HepG2 (cell line): Measurements from ENCODE around the gene PRRT2. TPM values are rescaled to one million over a fixed set of nuclear protein-coding genes. Genes with fewer than 3 reads are reported as not detected.
A peak's percentile ranks its signal among the peaks of the same experiment; 100 is the strongest.

Source experiments
- BRCA1 ChIP-seq: sonication (generic); formaldehyde crosslinking; IDR thresholded peaks from 2 replicates; pipeline ENCODE4 v1.4.0; 2020; ENCODE audit warnings: missing genetic modification reagents
- CREB1 ChIP-seq, 2 experiments: fragments of 450-650 bp in 1 of 2; IDR thresholded peaks; 2 replicates each; pipeline ENCODE4 v1.6.1; 2016 to 2017; ENCODE audit warnings: control low read depth in 1 of 2, mild to moderate bottlenecking in 1 of 2, missing compliant biosample characterization in 1 of 2, missing genetic modification characterization in 1 of 2
- FOXK2 ChIP-seq: fragments of 450-650 bp; IDR thresholded peaks from 2 replicates; pipeline ENCODE4 v1.6.1; 2016
- HOXD1 ChIP-seq: sonication (generic); formaldehyde crosslinking; IDR thresholded peaks from 2 replicates; pipeline ENCODE4 v1.5.0; 2020; ENCODE audit warnings: missing genetic modification reagents
- JUND ChIP-seq: sonication (generic); formaldehyde crosslinking; IDR thresholded peaks from 2 replicates; pipeline ENCODE4 v1.8.0; 2022; ENCODE audit warnings: mild to moderate bottlenecking, missing genetic modification reagents
- KDM3A ChIP-seq: IDR thresholded peaks from 2 replicates; pipeline ENCODE4 v1.6.1; 2018; ENCODE audit warnings: low read depth, missing compliant biosample characterization
- MBD4 ChIP-seq: IDR thresholded peaks from 2 replicates; pipeline ENCODE4 v1.6.1; 2012; ENCODE audit warnings: low read length, inconsistent platforms, borderline replicate concordance
- MED13 ChIP-seq: sonication (generic); formaldehyde crosslinking; IDR thresholded peaks from 2 replicates; pipeline ENCODE4 v1.5.0; 2020; ENCODE audit warnings: missing genetic modification reagents
- SIN3B ChIP-seq: fragments of 150-350 bp; IDR thresholded peaks from 2 replicates; pipeline ENCODE4 v1.6.1; 2014; ENCODE audit warnings: low read length
- SP140L ChIP-seq: sonication (generic); formaldehyde crosslinking; IDR thresholded peaks from 2 replicates; pipeline ENCODE4 v1.4.0; 2020; ENCODE audit warnings: missing genetic modification reagents, borderline replicate concordance
- XBP1 ChIP-seq: sonication (generic); formaldehyde crosslinking; IDR thresholded peaks from 2 replicates; pipeline ENCODE4 v1.5.0; 2020; ENCODE audit warnings: missing genetic modification reagents
- ZFP36L2 ChIP-seq: sonication (generic); formaldehyde crosslinking; IDR thresholded peaks from 2 replicates; pipeline ENCODE4 v1.4.0; 2020; ENCODE audit warnings: missing genetic modification reagents
- ZMYM3 ChIP-seq: sonication (generic); formaldehyde crosslinking; IDR thresholded peaks from 2 replicates; pipeline ENCODE4 v1.5.1; 2020; ENCODE audit warnings: mild to moderate bottlenecking, missing genetic modification reagents
- ZNF333 ChIP-seq: sonication (generic); formaldehyde crosslinking; IDR thresholded peaks from 2 replicates; pipeline ENCODE4 v1.4.0; 2020; ENCODE audit warnings: mild to moderate bottlenecking, missing genetic modification reagents, borderline replicate concordance
- ZNF441 ChIP-seq: sonication (generic); formaldehyde crosslinking; IDR thresholded peaks from 2 replicates; pipeline ENCODE4 v1.7.0; 2021; ENCODE audit warnings: missing genetic modification reagents, borderline replicate concordance
- ZNF451 ChIP-seq: sonication (generic); formaldehyde crosslinking; IDR thresholded peaks from 2 replicates; pipeline ENCODE4 v1.5.0; 2020; ENCODE audit warnings: mild to moderate bottlenecking, missing genetic modification reagents
- ZNF569 ChIP-seq: sonication (generic); formaldehyde crosslinking; IDR thresholded peaks from 2 replicates; pipeline ENCODE4 v1.5.0; 2020; ENCODE audit warnings: mild to moderate bottlenecking, missing genetic modification reagents, moderate library complexity, borderline replicate concordance
- ZNF605 ChIP-seq: sonication (generic); formaldehyde crosslinking; IDR thresholded peaks from 2 replicates; pipeline ENCODE4 v1.8.0; 2022; ENCODE audit warnings: mild to moderate bottlenecking, missing genetic modification reagents
- ZNF644 ChIP-seq: IDR thresholded peaks from 2 replicates; pipeline ENCODE4 v1.6.1; 2016; ENCODE audit warnings: low read depth
- ZNF652 ChIP-seq: IDR thresholded peaks from 2 replicates; pipeline ENCODE4 v1.6.1; 2016; ENCODE audit warnings: low read depth, borderline replicate concordance
- ZSCAN30 ChIP-seq: sonication (generic); formaldehyde crosslinking; IDR thresholded peaks from 2 replicates; pipeline ENCODE4 v1.5.0; 2020; ENCODE audit warnings: mild to moderate bottlenecking, missing genetic modification reagents
- polyA plus RNA-seq, 8 experiments: library from polyadenylated mRNA; depleted of rRNA in 3 of 8; stranded (reverse) in 7 of 8; unstranded in 1 of 8; fragments of >200 nt; fragmentation: Illumina TruSeq in 4 of 8; extraction: Trizol in 4 of 8; gene quantifications; 2 replicates each; pipeline versions ENCODE4 v1.2.1 to v1.2.3, GENCODE V29; 2011 to 2016; ENCODE audit warnings: low read depth in 4 of 8, missing spikeins in 1 of 8, mixed read lengths in 1 of 8; ENCODE audit not compliant: insufficient read depth in 1 of 8
- total RNA-seq, 5 experiments: library from RNA; depleted of rRNA; stranded (reverse); fragments of >200 nt; fragmentation: Illumina TruSeq; extraction: Trizol; gene quantifications; 2 replicates each; pipeline ENCODE4 v1.2.3, GENCODE V29; 2016; ENCODE audit warnings: low read depth in 1 of 5
- TF ChIP-seq, protein P1 (sequence below): sonication (generic); formaldehyde crosslinking; IDR thresholded peaks from 2 replicates; pipeline ENCODE4 v1.5.0; 2020; ENCODE audit warnings: mild to moderate bottlenecking, missing genetic modification reagents, moderate library complexity
- TF ChIP-seq, protein P2 (sequence below): sonication (generic); formaldehyde crosslinking; IDR thresholded peaks from 2 replicates; pipeline ENCODE4 v1.5.1; 2020; ENCODE audit warnings: mild to moderate bottlenecking, missing genetic modification reagents, moderate library complexity
- TF ChIP-seq, protein P3 (sequence below): IDR thresholded peaks from 2 replicates; pipeline ENCODE4 v1.6.1; 2012; ENCODE audit warnings: inconsistent platforms

PRRT2 gene
- total and polyA plus RNA-seq, 2 of the 13 experiments (the other 11 are each of a cell fraction or from before 2014, with no cell fraction given), result 0.51 to 1.1 TPM

- TF ChIP-seq ZSCAN30 (CRISPR knock-in tag) (0 out of 2 replicates have a peak, but pooled peaks have one; percentile 91), ZNF441 (CRISPR knock-in tag) (no peak), FOXK2 (peak; percentile 100), KDM3A (CRISPR knock-in tag) (peak; percentile 91), SIN3B (peak; percentile 37; the same call in 1 of the 2 replicates), ZNF605 (no peak), MED13 (CRISPR knock-in tag) (no peak), ZNF451 (no peak; the same call in none of the 2 replicates), ZNF652 (CRISPR knock-in tag) (peak; percentile 58; the same call in 1 of the 2 replicates), ZNF333 (peak; percentile 51; the same call in 1 of the 2 replicates), ZFP36L2 (CRISPR knock-in tag) (no peak), ZNF569 (no peak; the same call in 1 of the 2 replicates), JUND (CRISPR knock-in tag) (0 out of 2 replicates have a peak, but pooled peaks have one; percentile 57), XBP1 (no peak), MBD4 (no peak), HOXD1 (CRISPR knock-in tag) (peak; percentile 43; the same call in 1 of the 2 replicates), BRCA1 (CRISPR knock-in tag) (no peak), ZNF644 (no peak), CREB1 (IDR thresholded peaks at IDR 0.05) (peak; percentile 89), CREB1 (CRISPR knock-in tag; IDR thresholded peaks at IDR 0.05) (peak; percentile 93), ZMYM3 (CRISPR knock-in tag) (peak; percentile 71), SP140L (CRISPR knock-in tag) (0 out of 2 replicates have a peak, but pooled peaks have one; percentile 27)
- TF ChIP-seq, protein P1, sequence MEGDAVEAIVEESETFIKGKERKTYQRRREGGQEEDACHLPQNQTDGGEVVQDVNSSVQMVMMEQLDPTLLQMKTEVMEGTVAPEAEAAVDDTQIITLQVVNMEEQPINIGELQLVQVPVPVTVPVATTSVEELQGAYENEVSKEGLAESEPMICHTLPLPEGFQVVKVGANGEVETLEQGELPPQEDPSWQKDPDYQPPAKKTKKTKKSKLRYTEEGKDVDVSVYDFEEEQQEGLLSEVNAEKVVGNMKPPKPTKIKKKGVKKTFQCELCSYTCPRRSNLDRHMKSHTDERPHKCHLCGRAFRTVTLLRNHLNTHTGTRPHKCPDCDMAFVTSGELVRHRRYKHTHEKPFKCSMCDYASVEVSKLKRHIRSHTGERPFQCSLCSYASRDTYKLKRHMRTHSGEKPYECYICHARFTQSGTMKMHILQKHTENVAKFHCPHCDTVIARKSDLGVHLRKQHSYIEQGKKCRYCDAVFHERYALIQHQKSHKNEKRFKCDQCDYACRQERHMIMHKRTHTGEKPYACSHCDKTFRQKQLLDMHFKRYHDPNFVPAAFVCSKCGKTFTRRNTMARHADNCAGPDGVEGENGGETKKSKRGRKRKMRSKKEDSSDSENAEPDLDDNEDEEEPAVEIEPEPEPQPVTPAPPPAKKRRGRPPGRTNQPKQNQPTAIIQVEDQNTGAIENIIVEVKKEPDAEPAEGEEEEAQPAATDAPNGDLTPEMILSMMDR (CRISPR knock-in tag), result peak; percentile 95
- TF ChIP-seq, protein P2, sequence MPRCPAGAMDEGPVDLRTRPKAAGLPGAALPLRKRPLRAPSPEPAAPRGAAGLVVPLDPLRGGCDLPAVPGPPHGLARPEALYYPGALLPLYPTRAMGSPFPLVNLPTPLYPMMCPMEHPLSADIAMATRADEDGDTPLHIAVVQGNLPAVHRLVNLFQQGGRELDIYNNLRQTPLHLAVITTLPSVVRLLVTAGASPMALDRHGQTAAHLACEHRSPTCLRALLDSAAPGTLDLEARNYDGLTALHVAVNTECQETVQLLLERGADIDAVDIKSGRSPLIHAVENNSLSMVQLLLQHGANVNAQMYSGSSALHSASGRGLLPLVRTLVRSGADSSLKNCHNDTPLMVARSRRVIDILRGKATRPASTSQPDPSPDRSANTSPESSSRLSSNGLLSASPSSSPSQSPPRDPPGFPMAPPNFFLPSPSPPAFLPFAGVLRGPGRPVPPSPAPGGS, result no peak; the same call in 1 of the 2 replicates
- TF ChIP-seq, protein P3, sequence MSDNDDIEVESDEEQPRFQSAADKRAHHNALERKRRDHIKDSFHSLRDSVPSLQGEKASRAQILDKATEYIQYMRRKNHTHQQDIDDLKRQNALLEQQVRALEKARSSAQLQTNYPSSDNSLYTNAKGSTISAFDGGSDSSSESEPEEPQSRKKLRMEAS, result peak; percentile 81
Measured at GRCh38 chr16:29862884-29863668, 51.1 kb downstream of the PRRT2 start, which contains the start of gene CDIPT (continued).
